ENCODE results near the gene TRAPPC5.

- TF ChIP-seq POLR2A (IDR thresholded peaks at IDR 0.05) (no peak), CTCF (IDR thresholded peaks at IDR 0.05) (no peak), EP300 (IDR thresholded peaks at IDR 0.05) (no peak)
Measured at GRCh38 chr19:7710616-7711015, 30.0 kb downstream of the TRAPPC5 start.

Measured in stomach (tissue), 4 donors.